HG03196 (cell line): ENCODE data around the gene ZFY.

Source experiments
- ATAC-seq: cut with Tn5 transposase; IDR thresholded peaks from one replicate; pipeline ENCODE4 v1.9.1; 2021; ENCODE audit not compliant: unreplicated experiment

ZFY gene

GRCh38 chrY:2934861-2935715 is at the start of gene ZFY:
Gene ZFY (plus strand): TSS chrY:2935381. CDS start chrY:2953937, 18,556 bp downstream.
- peak; percentile 35 for ATAC-seq

GRCh38 chrY:2885880-2886279 is 49.3 kb upstream of the ZFY start:
- no peak for ATAC-seq

- no peak for ATAC-seq
Observed at GRCh38 chrY:2887386-2887785, 47.8 kb upstream of the ZFY start.

- ATAC-seq = peak; percentile 88
Observed at GRCh38 chrY:2887955-2888354, 47.2 kb upstream of the ZFY start.

- no peak for ATAC-seq
Observed at GRCh38 chrY:2893471-2893870, 41.7 kb upstream of the ZFY start.

GRCh38 chrY:2896050-2896449 is 39.1 kb upstream of the ZFY start:
- no peak for ATAC-seq

- no peak for ATAC-seq
Observed at GRCh38 chrY:2907356-2907755, 27.8 kb upstream of the ZFY start.

GRCh38 chrY:2913066-2913815 is 21.9 kb upstream of the ZFY start:
- no peak for ATAC-seq

GRCh38 chrY:2934078-2934477 is 1.1 kb upstream of the ZFY start:
- ATAC-seq = no peak

GRCh38 chrY:2935716-2936435 is 695 bp downstream of the ZFY start:
- peak; percentile 76 for ATAC-seq

- no peak for ATAC-seq
Observed at GRCh38 chrY:2936436-2936750, 1.2 kb downstream of the ZFY start.

- ATAC-seq = no peak
Observed at GRCh38 chrY:2937149-2937548, 2.0 kb downstream of the ZFY start.

GRCh38 chrY:2949590-2950252 is 14.5 kb downstream of the ZFY start:
- peak; percentile 77 for ATAC-seq

- no peak for ATAC-seq
Observed at GRCh38 chrY:2950655-2951054, 15.5 kb downstream of the ZFY start.

- ATAC-seq = no peak
Observed at GRCh38 chrY:2952912-2953311, 17.7 kb downstream of the ZFY start.

GRCh38 chrY:2954735-2955134 is 19.6 kb downstream of the ZFY start:
- no peak for ATAC-seq

- ATAC-seq = no peak
Observed at GRCh38 chrY:2955561-2955960, 20.4 kb downstream of the ZFY start.

GRCh38 chrY:2962061-2962460 is 26.9 kb downstream of the ZFY start:
- ATAC-seq = no peak

GRCh38 chrY:2964814-2965213 is 29.6 kb downstream of the ZFY start:
- no peak for ATAC-seq

- no peak for ATAC-seq
Observed at GRCh38 chrY:2965629-2966028, 30.4 kb downstream of the ZFY start.

GRCh38 chrY:2969561-2969960 is 34.4 kb downstream of the ZFY start:
- no peak for ATAC-seq
